ENCODE measurements around the gene LONP2.

Gene LONP2

GRCh38 chr16:48371393-48371780, 127.3 kb downstream of the LONP2 start:
- no peak for TF ChIP-seq CTCF (IDR thresholded peaks at IDR 0.05; ENCODE audit: insufficient read depth, low read length, poor library complexity, severe bottlenecking)
- no peak for TF ChIP-seq EZH2phosphoT487 (conservative IDR thresholded peaks at IDR 0.05; ENCODE audit: low read length)
- Histone ChIP-seq H3K27me3 (ENCODE audit: low read length) (no peaks in the 10 kb centered on the region), H3F3A (ENCODE audit: insufficient read depth) (peaks cover 10% of the 10 kb centered on the region; the same call in 1 of the 2 replicates), H3K4me3 (ENCODE audit: insufficient read depth, low read length, poor library complexity, severe bottlenecking) (no peak overlapping the region), H3K9me3 (ENCODE audit: insufficient read depth, low read length) (no peaks in the 10 kb centered on the region), H3K36me3 (ENCODE audit: low read length) (no peaks in the 10 kb centered on the region), H3K9me2 (replicated peaks; ENCODE audit: insufficient read depth, low read length) (no peaks in the 10 kb centered on the region), H3K9ac (ENCODE audit: low read length) (no peak overlapping the region), H3K4me2 (ENCODE audit: low read depth, low read length, poor library complexity, severe bottlenecking) (no peak overlapping the region), H3K27ac (ENCODE audit: low read depth, low read length) (no peak overlapping the region), H3K79me2 (ENCODE audit: insufficient read depth, low read length) (peaks cover 96% of the 10 kb centered on the region), H2AFZ (ENCODE audit: low read depth, low read length, severe bottlenecking) (no peak overlapping the region), H4K20me1 (ENCODE audit: low read depth, low read length) (peaks cover 42% of the 10 kb centered on the region)

GRCh38 chr16:48372744-48373143, 128.6 kb downstream of the LONP2 start:
- Histone ChIP-seq H3K36me3 (ENCODE audit: low read length) (no peaks in the 10 kb centered on the region), H3K4me2 (ENCODE audit: low read depth, low read length, poor library complexity, severe bottlenecking) (no peak overlapping the region), H3K27me3 (ENCODE audit: low read length) (no peaks in the 10 kb centered on the region), H3K9me2 (replicated peaks; ENCODE audit: insufficient read depth, low read length) (no peaks in the 10 kb centered on the region), H4K20me1 (ENCODE audit: low read depth, low read length) (peaks cover 51% of the 10 kb centered on the region), H3K9me3 (ENCODE audit: insufficient read depth, low read length) (no peaks in the 10 kb centered on the region), H2AFZ (ENCODE audit: low read depth, low read length, severe bottlenecking) (no peak overlapping the region), H3K9ac (ENCODE audit: low read length) (no peak overlapping the region), H3K79me2 (ENCODE audit: insufficient read depth, low read length) (peaks cover 96% of the 10 kb centered on the region), H3K4me3 (ENCODE audit: insufficient read depth, low read length, poor library complexity, severe bottlenecking) (no peak overlapping the region), H3F3A (ENCODE audit: insufficient read depth) (no peaks in the 10 kb centered on the region), H3K27ac (ENCODE audit: low read depth, low read length) (no peak overlapping the region)
- TF ChIP-seq CTCF (IDR thresholded peaks at IDR 0.05; ENCODE audit: insufficient read depth, low read length, poor library complexity, severe bottlenecking) = no peak
- no peak for TF ChIP-seq EZH2phosphoT487 (conservative IDR thresholded peaks at IDR 0.05; ENCODE audit: low read length)

GRCh38 chr16:48373258-48374029, 129.3 kb downstream of the LONP2 start:
- peaks cover 53% of the 10 kb centered on the region for H4K20me1 ChIP-seq (ENCODE audit: low read depth, low read length)
- H3K4me2 ChIP-seq (ENCODE audit: low read depth, low read length, poor library complexity, severe bottlenecking) = no peak overlapping the region

More at GRCh38 chr16:48373258-48374029, 129.3 kb downstream of the LONP2 start:
- H3K27me3 ChIP-seq (ENCODE audit: low read length) = no peaks in the 10 kb centered on the region
- H3K9ac ChIP-seq (ENCODE audit: low read length) = no peak overlapping the region
- H3F3A ChIP-seq (ENCODE audit: insufficient read depth) = no peaks in the 10 kb centered on the region
- no peaks in the 10 kb centered on the region for H3K36me3 ChIP-seq (ENCODE audit: low read length)
- H3K79me2 ChIP-seq (ENCODE audit: insufficient read depth, low read length) = peaks cover 97% of the 10 kb centered on the region
- TF ChIP-seq CTCF (IDR thresholded peaks at IDR 0.05; ENCODE audit: insufficient read depth, low read length, poor library complexity, severe bottlenecking) = no peak
- TF ChIP-seq EZH2phosphoT487 (conservative IDR thresholded peaks at IDR 0.05; ENCODE audit: low read length) = no peak
- no peaks in the 10 kb centered on the region for H3K9me2 ChIP-seq (replicated peaks; ENCODE audit: insufficient read depth, low read length)
- H3K4me3 ChIP-seq (ENCODE audit: insufficient read depth, low read length, poor library complexity, severe bottlenecking) = no peak overlapping the region
- no peak overlapping the region for H2AFZ ChIP-seq (ENCODE audit: low read depth, low read length, severe bottlenecking)
- H3K27ac ChIP-seq (ENCODE audit: low read depth, low read length) = no peak overlapping the region
- H3K9me3 ChIP-seq (ENCODE audit: insufficient read depth, low read length) = no peaks in the 10 kb centered on the region

Measured in SU-DHL-6 (cell line).